ENCODE data around the gene FRMD5.
"Not testable (repeated sequence)": the region's sequence is repeated elsewhere in the genome, so short reads cannot be mapped to it uniquely, and the experiment has no call there.

The FRMD5 gene

GRCh38 chr15:44035781-44036699 lies 159.0 kb downstream of the FRMD5 start:
- ATAC-seq (no peak), DNase-seq (ENCODE audit: low spot score in 2 of 2) (no peak)
- Mint-ChIP-seq H3K27ac (no peak overlapping the region), H3K4me3 (no peak overlapping the region), H3K4me1 (no peaks in the 10 kb centered on the region), H3K36me3 (no peaks in the 10 kb centered on the region), H3K9me3 (no peaks in the 10 kb centered on the region)

GRCh38 chr15:44034933-44035624 lies 160.0 kb downstream of the FRMD5 start:
- H3K27ac Mint-ChIP-seq, result no peak overlapping the region
- no peaks in the 10 kb centered on the region for H3K4me1 Mint-ChIP-seq
- H3K36me3 Mint-ChIP-seq, result no peaks in the 10 kb centered on the region
- ATAC-seq, result no peak
- no peak for DNase-seq (ENCODE audit: low spot score in 2 of 2)
- no peak overlapping the region for H3K4me3 Mint-ChIP-seq
- H3K9me3 Mint-ChIP-seq, result no peaks in the 10 kb centered on the region

GRCh38 chr15:44034334-44034733 lies 160.7 kb downstream of the FRMD5 start:
- Mint-ChIP-seq H3K36me3 (no peaks in the 10 kb centered on the region), H3K27ac (no peak overlapping the region), H3K4me1 (no peaks in the 10 kb centered on the region), H3K9me3 (no peaks in the 10 kb centered on the region), H3K4me3 (no peak overlapping the region)
- DNase-seq (ENCODE audit: low spot score in 2 of 2) (no peak), ATAC-seq (no peak)

GRCh38 chr15:44033894-44034293 lies 161.2 kb downstream of the FRMD5 start:
- ATAC-seq (no peak), DNase-seq (ENCODE audit: low spot score in 2 of 2) (no peak)
- H3K36me3 Mint-ChIP-seq, result no peaks in the 10 kb centered on the region
- no peaks in the 10 kb centered on the region for H3K9me3 Mint-ChIP-seq
- H3K4me1 Mint-ChIP-seq, result no peaks in the 10 kb centered on the region
- H3K27ac Mint-ChIP-seq, result no peak overlapping the region
- no peak overlapping the region for H3K4me3 Mint-ChIP-seq

GRCh38 chr15:44032820-44033219 lies 162.3 kb downstream of the FRMD5 start:
- not testable (repeated sequence) for DNase-seq (ENCODE audit: low spot score in 2 of 2); H3K36me3 Mint-ChIP-seq; H3K27ac Mint-ChIP-seq; H3K4me3 Mint-ChIP-seq; ATAC-seq; H3K4me1 Mint-ChIP-seq; H3K9me3 Mint-ChIP-seq

GRCh38 chr15:44029940-44030568 lies 165.0 kb downstream of the FRMD5 start:
- ATAC-seq (no peak), DNase-seq (ENCODE audit: low spot score in 2 of 2) (no peak)
- Mint-ChIP-seq H3K4me1 (no peaks in the 10 kb centered on the region), H3K27ac (no peak overlapping the region), H3K36me3 (no peaks in the 10 kb centered on the region), H3K4me3 (no peak overlapping the region), H3K9me3 (no peaks in the 10 kb centered on the region)

GRCh38 chr15:44029003-44029402 lies 166.1 kb downstream of the FRMD5 start:
- H3K9me3 Mint-ChIP-seq, result no peaks in the 10 kb centered on the region
- no peaks in the 10 kb centered on the region for H3K4me1 Mint-ChIP-seq
- DNase-seq (ENCODE audit: low spot score in 2 of 2), result no peak
- ATAC-seq, result no peak
- H3K36me3 Mint-ChIP-seq, result no peaks in the 10 kb centered on the region
- H3K4me3 Mint-ChIP-seq, result no peak overlapping the region
- H3K27ac Mint-ChIP-seq, result no peak overlapping the region

- peak; percentile 55 for ATAC-seq
- Mint-ChIP-seq H3K4me3 (no peak overlapping the region), H3K4me1 (no peaks in the 10 kb centered on the region), H3K36me3 (no peaks in the 10 kb centered on the region), H3K27ac (peak overlapping the region; percentile 43), H3K9me3 (no peaks in the 10 kb centered on the region)
- DNase-seq (ENCODE audit: low spot score in 2 of 2), result no peak
Measured at GRCh38 chr15:44028349-44028748, 166.7 kb downstream of the FRMD5 start.

GRCh38 chr15:44024155-44024554 lies 170.9 kb downstream of the FRMD5 start:
- ATAC-seq (no peak), DNase-seq (ENCODE audit: low spot score in 2 of 2) (no peak)
- Mint-ChIP-seq H3K4me1 (no peaks in the 10 kb centered on the region), H3K9me3 (no peaks in the 10 kb centered on the region), H3K4me3 (no peak overlapping the region), H3K27ac (no peak overlapping the region), H3K36me3 (no peaks in the 10 kb centered on the region)

GRCh38 chr15:44023176-44023575 lies 171.9 kb downstream of the FRMD5 start:
- DNase-seq (ENCODE audit: low spot score in 2 of 2) (no peak), ATAC-seq (no peak)
- Mint-ChIP-seq H3K4me1 (no peaks in the 10 kb centered on the region), H3K4me3 (no peak overlapping the region), H3K9me3 (no peaks in the 10 kb centered on the region), H3K36me3 (no peaks in the 10 kb centered on the region), H3K27ac (no peak overlapping the region)

- H3K9me3 Mint-ChIP-seq, result no peaks in the 10 kb centered on the region
- H3K36me3 Mint-ChIP-seq, result no peaks in the 10 kb centered on the region
- no peak overlapping the region for H3K4me3 Mint-ChIP-seq
- DNase-seq (ENCODE audit: low spot score in 2 of 2) (no peak), ATAC-seq (no peak)
- H3K4me1 Mint-ChIP-seq, result no peaks in the 10 kb centered on the region
- H3K27ac Mint-ChIP-seq, result no peak overlapping the region
Measured at GRCh38 chr15:44018151-44018550, 176.9 kb downstream of the FRMD5 start.

- no peak overlapping the region for H3K27ac Mint-ChIP-seq
- ATAC-seq, result no peak
- no peak for DNase-seq (ENCODE audit: low spot score in 2 of 2)
- no peak overlapping the region for H3K4me3 Mint-ChIP-seq
- H3K9me3 Mint-ChIP-seq, result no peaks in the 10 kb centered on the region
- no peaks in the 10 kb centered on the region for H3K4me1 Mint-ChIP-seq
- no peaks in the 10 kb centered on the region for H3K36me3 Mint-ChIP-seq
Measured at GRCh38 chr15:44015545-44016305, 179.3 kb downstream of the FRMD5 start.

- ATAC-seq, result no peak
- no peak overlapping the region for H3K27ac Mint-ChIP-seq
- H3K4me1 Mint-ChIP-seq, result no peaks in the 10 kb centered on the region
- no peaks in the 10 kb centered on the region for H3K36me3 Mint-ChIP-seq
- DNase-seq (ENCODE audit: low spot score in 2 of 2), result no peak
- H3K4me3 Mint-ChIP-seq, result no peak overlapping the region
- H3K9me3 Mint-ChIP-seq, result no peaks in the 10 kb centered on the region
Measured at GRCh38 chr15:44011238-44011854, 183.7 kb downstream of the FRMD5 start.

- no peak for DNase-seq (ENCODE audit: low spot score in 2 of 2)
Measured at GRCh38 chr15:44010089-44010488, 185.0 kb downstream of the FRMD5 start.

GRCh38 chr15:44009038-44009437 lies 186.0 kb downstream of the FRMD5 start:
- no peaks in the 10 kb centered on the region for H3K4me1 Mint-ChIP-seq
- no peak for ATAC-seq
- H3K9me3 Mint-ChIP-seq, result no peaks in the 10 kb centered on the region
- H3K4me3 Mint-ChIP-seq, result no peak overlapping the region
- no peak for DNase-seq (ENCODE audit: low spot score in 2 of 2)
- H3K27ac Mint-ChIP-seq, result no peak overlapping the region
- H3K36me3 Mint-ChIP-seq, result no peaks in the 10 kb centered on the region

More at GRCh38 chr15:44010089-44010488, 185.0 kb downstream of the FRMD5 start:
- no peak overlapping the region for H3K4me3 Mint-ChIP-seq
- no peak for ATAC-seq
- H3K36me3 Mint-ChIP-seq, result no peaks in the 10 kb centered on the region
- no peaks in the 10 kb centered on the region for H3K9me3 Mint-ChIP-seq
- no peak overlapping the region for H3K27ac Mint-ChIP-seq
- no peaks in the 10 kb centered on the region for H3K4me1 Mint-ChIP-seq
